Astrocyte of the cerebellum (primary cell): ENCODE results near the gene HS3ST2.
"Not testable (repeated sequence)": the region's sequence is repeated elsewhere in the genome, so short reads cannot be mapped to it uniquely, and the experiment has no call there.

Experiments
- DNase-seq: peaks from one replicate; pipeline ENCODE4 v3.0.0-alpha.2; 2011; ENCODE audit warnings: low read depth
- H3K4me3 ChIP-seq: 2 replicates; pipeline ENCODE4 v1.5.1; 2011; ENCODE audit warnings: mild to moderate bottlenecking, low read depth, low read length, moderate library complexity
- CTCF ChIP-seq: IDR thresholded peaks from 2 replicates; pipeline ENCODE4 v1.5.1; 2012; ENCODE audit warnings: low read length, low read depth, moderate library complexity, mild to moderate bottlenecking; ENCODE audit errors: missing control alignments
- in situ Hi-C: cut with HindIII; loops from 2 replicates; pipeline ENCODE4 v1.10.0; 2017; ENCODE audit warnings: low sequenced_read_pairs

HS3ST2 gene

GRCh38 chr16:22816475-22816874 lies 2.5 kb downstream of the HS3ST2 start:
- H3K4me3 ChIP-seq, result no peak overlapping the region
- in situ Hi-C loops, result no loop called here
- TF ChIP-seq CTCF, result no peak
- no peak for DNase-seq

- in situ Hi-C loops, DNase-seq, H3K4me3 ChIP-seq: not testable (repeated sequence)
Measured at GRCh38 chr16:22818736-22819135, 4.8 kb downstream of the HS3ST2 start.

GRCh38 chr16:22838681-22839080 lies 24.7 kb downstream of the HS3ST2 start:
- in situ Hi-C loops, result no loop called here
- no peak for TF ChIP-seq CTCF
- no peak for DNase-seq
- no peak overlapping the region for H3K4me3 ChIP-seq

- H3K4me3 ChIP-seq, DNase-seq, in situ Hi-C loops: not testable (repeated sequence)
Measured at GRCh38 chr16:22842031-22842430, 28.1 kb downstream of the HS3ST2 start.

GRCh38 chr16:22843122-22843521 lies 29.2 kb downstream of the HS3ST2 start:
- DNase-seq, result no peak
- no peak for TF ChIP-seq CTCF
- in situ Hi-C loops, result no loop called here

GRCh38 chr16:22843856-22844255 lies 29.9 kb downstream of the HS3ST2 start:
- in situ Hi-C loops, result no loop called here
- no peak for DNase-seq
- TF ChIP-seq CTCF, result no peak
- no peak overlapping the region for H3K4me3 ChIP-seq

More at GRCh38 chr16:22843122-22843521, 29.2 kb downstream of the HS3ST2 start:
- no peak overlapping the region for H3K4me3 ChIP-seq

- in situ Hi-C loops, result no loop called here
- no peak for DNase-seq
- no peak for TF ChIP-seq CTCF
- no peak overlapping the region for H3K4me3 ChIP-seq
Measured at GRCh38 chr16:22844416-22844815, 30.5 kb downstream of the HS3ST2 start.

GRCh38 chr16:22847100-22847499 lies 33.1 kb downstream of the HS3ST2 start:
- no peak for DNase-seq
- H3K4me3 ChIP-seq, result no peak overlapping the region
- no peak for TF ChIP-seq CTCF
- in situ Hi-C loops, result no loop called here
